Neural crest cell (in vitro differentiated cells): ENCODE data around the gene MAP4K3. TPM values are rescaled to one million over a fixed set of nuclear protein-coding genes. Genes with fewer than 3 reads are reported as not detected.

Source experiments
- DNase-seq: peaks from one replicate; pipeline ENCODE4 v3.0.0; 2021; ENCODE audit warnings: low read depth, mixed read lengths, low spot score
- H3K27ac Mint-ChIP-seq: one replicate; pipeline ENCODE4 v1.8.0; 2021; ENCODE audit warnings: mild to moderate bottlenecking, mixed read lengths; ENCODE audit not compliant: unreplicated experiment
- H3K27me3 Mint-ChIP-seq: 2 replicates; pipeline ENCODE4 v1.8.0; 2021; ENCODE audit warnings: low read depth, mild to moderate bottlenecking, mixed read lengths
- H3K36me3 Mint-ChIP-seq: 2 replicates; pipeline ENCODE4 v1.8.0; 2021; ENCODE audit warnings: low read depth, mild to moderate bottlenecking, mixed read lengths
- H3K4me1 Mint-ChIP-seq: 2 replicates; pipeline ENCODE4 v1.8.0; 2021; ENCODE audit warnings: mixed read lengths
- H3K4me3 Mint-ChIP-seq: one replicate; pipeline ENCODE4 v1.8.0; 2021; ENCODE audit warnings: mild to moderate bottlenecking, mixed read lengths
- H3K9me3 Mint-ChIP-seq: 2 replicates; pipeline ENCODE4 v1.8.0; 2021; ENCODE audit warnings: mixed read lengths
- total RNA-seq: library from RNA; stranded (reverse); gene quantifications from 2 replicates; pipeline ENCODE4 v1.2.1, GENCODE V29; 2021
- TF ChIP-seq, protein P1 (sequence below): fragments of 200-600 bp; sonication (generic); conservative IDR thresholded peaks from 2 replicates; pipeline ENCODE4 v1.5.0; 2021; ENCODE audit warnings: antibody characterized with exemption, mild to moderate bottlenecking

Gene MAP4K3
- total RNA-seq, 1 donor from 2014 or later = 37.1 TPM

DNA sequence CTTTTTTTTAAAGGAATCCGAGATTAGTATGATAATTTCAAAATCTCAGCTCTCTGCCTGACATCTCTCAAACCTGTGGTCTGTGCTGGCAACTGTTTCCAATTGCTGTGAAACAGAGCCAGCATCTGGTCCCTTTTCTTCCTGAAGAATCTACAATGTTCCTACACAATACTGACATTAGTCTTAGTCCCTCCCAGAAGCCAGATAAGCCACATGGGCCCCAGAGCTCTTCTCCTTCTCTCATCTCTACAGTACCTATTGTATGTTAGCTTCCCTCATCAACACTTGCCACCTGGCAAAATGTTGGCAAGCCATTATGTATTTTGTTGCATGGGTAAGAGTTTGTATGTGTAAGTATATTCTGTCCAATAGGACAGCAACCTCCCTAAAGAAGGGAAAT is 130.5 kb downstream of the MAP4K3 start:
- Mint-ChIP-seq H3K27ac (no peak overlapping the region), H3K4me3 (no peak overlapping the region), H3K9me3 (peaks cover 3% of the 10 kb centered on the region), H3K36me3 (peaks cover 9% of the 10 kb centered on the region), H3K27me3 (no peaks in the 10 kb centered on the region), H3K4me1 (peaks cover 7% of the 10 kb centered on the region)
- no peak for DNase-seq
- TF ChIP-seq, protein P1, sequence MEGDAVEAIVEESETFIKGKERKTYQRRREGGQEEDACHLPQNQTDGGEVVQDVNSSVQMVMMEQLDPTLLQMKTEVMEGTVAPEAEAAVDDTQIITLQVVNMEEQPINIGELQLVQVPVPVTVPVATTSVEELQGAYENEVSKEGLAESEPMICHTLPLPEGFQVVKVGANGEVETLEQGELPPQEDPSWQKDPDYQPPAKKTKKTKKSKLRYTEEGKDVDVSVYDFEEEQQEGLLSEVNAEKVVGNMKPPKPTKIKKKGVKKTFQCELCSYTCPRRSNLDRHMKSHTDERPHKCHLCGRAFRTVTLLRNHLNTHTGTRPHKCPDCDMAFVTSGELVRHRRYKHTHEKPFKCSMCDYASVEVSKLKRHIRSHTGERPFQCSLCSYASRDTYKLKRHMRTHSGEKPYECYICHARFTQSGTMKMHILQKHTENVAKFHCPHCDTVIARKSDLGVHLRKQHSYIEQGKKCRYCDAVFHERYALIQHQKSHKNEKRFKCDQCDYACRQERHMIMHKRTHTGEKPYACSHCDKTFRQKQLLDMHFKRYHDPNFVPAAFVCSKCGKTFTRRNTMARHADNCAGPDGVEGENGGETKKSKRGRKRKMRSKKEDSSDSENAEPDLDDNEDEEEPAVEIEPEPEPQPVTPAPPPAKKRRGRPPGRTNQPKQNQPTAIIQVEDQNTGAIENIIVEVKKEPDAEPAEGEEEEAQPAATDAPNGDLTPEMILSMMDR = no peak

DNA sequence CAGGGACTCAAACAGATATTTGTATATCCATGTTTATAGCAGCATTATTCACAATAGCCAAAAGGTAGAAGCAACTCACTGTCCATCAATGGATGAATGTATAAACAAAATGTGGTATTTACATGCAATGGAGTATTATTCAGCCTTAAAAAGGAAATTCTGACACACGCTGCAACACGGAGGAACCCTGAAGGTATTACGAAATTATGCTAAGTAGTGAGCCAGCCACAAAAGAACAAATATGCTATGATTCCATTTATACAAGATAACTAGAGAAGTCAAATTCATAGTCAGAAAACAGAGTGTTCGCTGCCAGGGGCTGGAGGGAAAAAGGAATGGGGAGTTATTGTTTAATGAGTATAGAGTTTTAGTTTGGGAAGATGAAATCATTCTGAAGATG is 132.4 kb downstream of the MAP4K3 start:
- TF ChIP-seq, protein P1 = no peak
- no peak overlapping the region for H3K27ac Mint-ChIP-seq
- no peak overlapping the region for H3K4me3 Mint-ChIP-seq
- DNase-seq = no peak
- peaks cover 2% of the 10 kb centered on the region for H3K9me3 Mint-ChIP-seq
- H3K36me3 Mint-ChIP-seq = peaks cover 6% of the 10 kb centered on the region
- H3K27me3 Mint-ChIP-seq = no peaks in the 10 kb centered on the region
- peaks cover 17% of the 10 kb centered on the region for H3K4me1 Mint-ChIP-seq

DNA sequence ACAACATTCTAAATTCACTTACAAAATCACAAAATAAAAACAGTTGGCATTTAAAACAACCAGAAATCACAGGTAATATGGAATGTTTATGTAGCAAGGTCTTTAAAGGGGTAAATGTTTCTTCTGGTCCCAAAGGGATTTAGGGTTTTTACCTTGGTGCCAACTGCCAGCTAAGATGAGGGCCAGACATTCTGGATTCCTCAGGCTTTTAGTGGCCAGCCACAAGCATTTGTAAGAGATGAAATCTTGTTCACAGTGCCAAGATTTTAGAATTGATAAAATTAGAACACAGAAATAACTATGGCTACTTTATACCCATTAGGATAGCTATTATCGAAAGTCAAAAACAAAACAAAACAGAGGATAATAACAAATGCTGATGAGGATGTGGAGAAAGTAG is 132.9 kb downstream of the MAP4K3 start:
- TF ChIP-seq, protein P1 = no peak
- H3K27ac Mint-ChIP-seq = no peak overlapping the region
- peaks cover 17% of the 10 kb centered on the region for H3K4me1 Mint-ChIP-seq
- no peaks in the 10 kb centered on the region for H3K27me3 Mint-ChIP-seq
- DNase-seq = no peak
- peaks cover 6% of the 10 kb centered on the region for H3K36me3 Mint-ChIP-seq
- no peak overlapping the region for H3K4me3 Mint-ChIP-seq
- H3K9me3 Mint-ChIP-seq = peaks cover 2% of the 10 kb centered on the region

DNA sequence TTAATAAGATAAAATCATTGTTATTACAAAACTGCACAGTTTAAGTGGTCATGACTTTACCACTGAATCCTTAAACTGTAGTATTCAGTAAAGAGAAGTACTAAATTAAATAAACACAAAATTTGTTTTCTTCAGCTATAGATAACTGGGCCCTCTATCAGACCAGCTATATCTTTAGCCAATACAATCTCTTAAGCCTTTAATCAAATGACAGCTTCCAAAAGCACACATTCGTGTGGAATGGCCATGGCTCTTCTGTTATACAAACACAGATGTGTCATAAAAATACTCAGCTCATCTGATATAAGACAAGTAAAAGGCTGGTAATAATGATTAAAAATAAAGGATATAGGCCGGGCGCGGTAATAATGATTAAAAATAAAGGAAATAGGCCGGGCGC is 135.7 kb downstream of the MAP4K3 start:
- TF ChIP-seq, protein P1 = no peak
- Mint-ChIP-seq H3K27ac (no peak overlapping the region), H3K27me3 (no peaks in the 10 kb centered on the region), H3K9me3 (peaks cover 2% of the 10 kb centered on the region), H3K4me3 (no peak overlapping the region), H3K36me3 (peaks cover 10% of the 10 kb centered on the region), H3K4me1 (peaks cover 12% of the 10 kb centered on the region)
- DNase-seq = no peak

DNA sequence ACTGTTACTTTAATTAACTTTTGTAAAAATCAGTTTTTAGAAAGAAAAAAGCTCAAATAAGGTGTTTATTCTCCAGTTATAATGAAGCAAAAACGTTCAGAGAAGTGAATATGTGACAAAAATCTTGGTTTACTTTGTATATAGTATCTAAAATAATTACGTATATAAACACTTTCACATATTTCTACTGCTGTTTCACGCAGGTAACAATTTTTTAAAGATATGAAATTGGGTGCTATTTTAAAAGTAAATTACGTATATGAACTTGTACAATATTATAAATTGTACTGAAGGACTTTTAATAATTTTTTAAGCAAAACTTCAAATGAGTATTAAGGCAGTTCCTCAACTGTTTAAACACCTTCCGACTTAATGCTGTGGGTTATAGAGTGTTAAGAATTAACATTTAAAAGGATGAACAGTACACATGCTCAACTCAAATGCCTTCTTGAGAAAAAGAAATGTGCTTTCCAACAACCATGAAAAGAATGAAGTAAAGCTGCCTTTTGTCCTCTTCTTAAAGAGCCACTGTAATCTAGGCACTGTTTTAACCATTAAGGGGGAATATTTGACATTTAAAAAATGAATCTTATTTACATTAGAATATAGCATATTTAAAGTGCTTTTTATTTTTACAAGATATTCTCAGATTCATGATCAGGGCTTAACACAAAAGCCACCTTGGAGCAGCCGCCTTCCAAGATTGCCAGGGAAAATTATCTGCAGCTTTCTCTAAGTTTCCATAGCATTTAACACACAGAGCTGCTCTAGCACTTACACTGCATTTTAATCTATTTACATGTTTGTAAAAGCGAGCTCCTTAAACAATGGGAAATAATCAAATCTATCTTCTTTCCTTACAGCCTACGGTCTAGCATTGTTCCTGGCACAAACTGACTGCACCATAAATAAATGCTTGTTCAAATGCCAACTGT is 136.8 kb downstream of the MAP4K3 start:
- no peak overlapping the region for H3K4me3 Mint-ChIP-seq
- no peak overlapping the region for H3K27ac Mint-ChIP-seq
- TF ChIP-seq, protein P1 = no peak

More for the DNA sequence above, 136.8 kb downstream of the MAP4K3 start:
- Mint-ChIP-seq H3K9me3 (peaks cover 2% of the 10 kb centered on the region), H3K27me3 (no peaks in the 10 kb centered on the region), H3K4me1 (peaks cover 9% of the 10 kb centered on the region), H3K36me3 (peaks cover 10% of the 10 kb centered on the region)
- no peak for DNase-seq
